KOPT-K1 (cell line): Measurements from ENCODE around the gene FAM131B.

Experiments used
- H3K27ac ChIP-seq: fragments of 200-600 bp; sonication (generic); 2 replicates; pipeline ENCODE4 v1.5.1; 2016; ENCODE audit warnings: antibody characterized with exemption, mild to moderate bottlenecking, low read depth, low read length; ENCODE audit not compliant: poor library complexity, severe bottlenecking
- H3K36me3 ChIP-seq: fragments of 200-600 bp; sonication (generic); 2 replicates; pipeline ENCODE4 v1.5.1; 2017; ENCODE audit warnings: antibody characterized with exemption, mild to moderate bottlenecking, low read length, moderate library complexity; ENCODE audit not compliant: insufficient read depth
- H3K9me3 ChIP-seq: fragments of 200-600 bp; sonication (generic); 2 replicates; pipeline ENCODE4 v1.5.1; 2017; ENCODE audit warnings: antibody characterized with exemption, low read length, mild to moderate bottlenecking; ENCODE audit not compliant: insufficient read depth, poor library complexity, severe bottlenecking

Gene FAM131B

DNA sequence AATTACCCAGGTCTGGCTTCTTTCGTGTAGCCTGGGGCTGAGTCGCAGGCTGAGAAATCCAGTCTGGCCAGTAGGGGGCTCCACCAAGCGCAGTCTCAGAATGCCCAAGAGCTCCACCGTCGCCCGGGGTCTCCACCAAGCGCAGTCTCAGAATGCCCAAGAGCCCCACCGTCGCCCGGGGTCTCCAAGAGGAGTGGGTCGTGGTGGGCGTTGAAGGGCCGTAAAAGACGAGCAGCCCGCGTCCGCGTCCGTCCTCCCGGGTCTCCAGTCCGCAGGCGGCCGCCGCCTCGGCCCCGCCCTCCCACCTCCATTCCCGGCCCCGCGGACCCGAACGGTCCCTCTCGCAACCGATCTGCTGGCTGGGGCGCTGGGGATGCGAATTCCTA is 17.7 kb upstream of the FAM131B start:
- H3K36me3 ChIP-seq = no peaks in the 10 kb centered on the region
- H3K9me3 ChIP-seq = no peaks in the 10 kb centered on the region
- H3K27ac ChIP-seq = peak overlapping the region; percentile 59

DNA sequence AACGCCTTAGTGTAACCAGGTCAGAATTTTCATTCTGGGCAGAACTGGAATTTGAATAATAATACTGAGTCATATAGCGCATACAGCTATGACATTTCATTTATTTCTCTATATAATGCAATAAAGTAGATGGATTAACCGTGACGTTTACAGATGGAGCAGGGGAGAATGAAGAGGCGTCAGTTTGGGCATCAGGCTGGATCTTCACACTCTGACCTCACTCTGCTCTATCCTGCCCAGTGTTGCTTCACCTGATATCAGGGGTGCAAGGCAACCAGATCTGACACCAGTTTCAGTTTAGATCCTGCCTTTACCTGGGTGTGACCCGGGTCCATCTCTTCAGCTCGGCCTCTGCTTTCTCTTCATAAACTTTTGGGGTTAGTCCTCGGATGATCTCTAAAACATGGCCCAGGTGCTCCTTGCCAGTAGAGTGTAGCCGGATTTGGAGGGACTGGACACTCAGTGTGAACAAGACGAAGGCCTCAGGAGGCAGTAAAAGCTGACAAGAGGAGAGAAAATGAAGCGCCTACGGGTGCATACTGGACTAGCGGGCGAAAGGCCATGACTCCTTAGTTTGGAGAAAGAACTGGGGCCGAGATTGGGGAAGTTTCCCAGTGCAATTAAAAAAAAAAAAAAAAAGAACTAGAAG is 17.2 kb upstream of the FAM131B start:
- no peaks in the 10 kb centered on the region for H3K36me3 ChIP-seq
- no peak overlapping the region for H3K27ac ChIP-seq

GRCh38 chr7:143376396-143376795 is 13.9 kb upstream of the FAM131B start:
- H3K27ac ChIP-seq = no peak overlapping the region
- H3K9me3 ChIP-seq = no peaks in the 10 kb centered on the region

More for the DNA sequence above, 17.2 kb upstream of the FAM131B start:
- no peaks in the 10 kb centered on the region for H3K9me3 ChIP-seq

DNA sequence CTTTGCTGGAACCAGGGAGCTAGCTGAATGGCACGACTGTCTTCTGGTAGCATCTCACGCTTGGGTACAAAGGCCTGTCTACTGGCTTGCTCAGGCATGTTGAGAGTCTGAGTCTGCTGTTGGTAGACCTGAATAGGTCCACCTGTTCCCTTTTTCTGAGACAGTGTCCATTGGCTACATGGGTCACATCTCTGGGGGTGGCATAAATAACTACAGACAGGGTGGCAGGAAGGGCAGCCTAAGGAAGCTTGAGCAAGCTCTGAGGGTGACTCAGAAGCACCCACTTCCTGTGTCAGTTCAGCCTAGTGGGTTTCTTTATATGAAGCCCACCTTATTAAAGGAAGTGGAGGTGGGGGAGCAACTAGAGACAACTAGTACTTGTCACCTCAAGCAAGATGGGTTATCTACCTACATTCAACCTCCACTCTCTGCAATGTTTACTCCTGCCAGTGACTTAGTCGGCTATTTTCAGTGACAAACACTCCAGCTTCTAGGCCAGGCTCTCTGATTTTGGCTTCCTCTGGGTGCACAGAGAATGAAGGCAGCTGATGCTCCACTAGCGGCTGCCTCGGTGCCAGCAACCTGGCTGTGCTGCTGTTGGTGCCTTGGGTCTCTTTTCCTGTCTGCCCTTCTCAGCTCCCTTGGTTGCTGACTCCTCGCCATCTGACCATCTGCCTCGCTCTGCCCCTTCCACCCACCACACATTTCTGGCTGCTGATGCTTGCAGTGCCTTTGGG is 13.0 kb upstream of the FAM131B start:
- H3K27ac ChIP-seq = peak overlapping the region; percentile 65
- no peaks in the 10 kb centered on the region for H3K36me3 ChIP-seq
- no peaks in the 10 kb centered on the region for H3K9me3 ChIP-seq

More at GRCh38 chr7:143376396-143376795, 13.9 kb upstream of the FAM131B start:
- H3K36me3 ChIP-seq = no peaks in the 10 kb centered on the region

DNA sequence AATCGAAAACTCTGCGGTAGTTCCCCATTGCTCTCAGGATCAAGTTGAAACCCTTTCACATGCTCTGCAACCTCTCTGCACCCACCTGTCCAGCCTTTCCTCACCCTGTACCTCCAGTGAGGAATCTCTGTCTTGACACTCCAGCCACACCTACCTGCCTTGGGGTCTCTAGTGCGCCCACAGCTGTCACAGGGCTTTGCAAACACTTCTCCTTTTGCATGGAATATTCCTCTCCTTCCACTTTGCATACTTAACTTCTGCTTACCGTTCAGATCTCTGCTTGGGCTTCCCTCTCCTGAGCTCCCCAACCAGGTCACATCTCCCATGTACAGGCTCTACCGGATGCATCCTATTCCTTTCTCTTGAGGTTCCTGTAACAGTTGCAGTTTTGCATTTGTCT is 12.0 kb upstream of the FAM131B start:
- no peaks in the 10 kb centered on the region for H3K36me3 ChIP-seq
- H3K27ac ChIP-seq = peak overlapping the region; percentile 65
- no peaks in the 10 kb centered on the region for H3K9me3 ChIP-seq

DNA sequence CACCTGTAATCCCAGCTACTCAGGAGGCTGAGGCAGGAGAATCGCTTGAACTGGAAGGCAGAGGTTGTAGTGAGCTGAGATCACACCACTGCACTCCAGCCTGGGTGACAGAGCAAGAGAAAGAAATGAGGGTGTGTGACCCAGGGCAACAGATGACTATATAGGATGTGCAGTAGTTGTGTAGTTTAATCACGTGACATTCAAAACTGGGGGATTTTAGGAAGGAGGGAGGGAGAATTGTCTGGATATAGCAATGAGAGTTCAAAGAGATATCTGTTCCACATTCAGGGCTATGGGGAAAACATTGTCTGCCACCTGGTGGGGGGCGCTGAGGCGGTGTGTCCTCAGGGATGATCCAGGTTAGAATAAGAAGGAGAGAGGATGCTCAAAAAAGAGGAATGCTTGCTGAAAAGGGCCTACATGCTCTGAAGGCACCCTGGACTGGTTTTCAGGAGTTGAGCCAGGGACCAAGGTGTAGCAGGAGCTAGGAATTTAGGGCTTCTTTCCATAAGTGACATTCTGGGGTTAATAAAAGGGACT is 10.8 kb upstream of the FAM131B start:
- no peak overlapping the region for H3K27ac ChIP-seq
- no peaks in the 10 kb centered on the region for H3K36me3 ChIP-seq
- no peaks in the 10 kb centered on the region for H3K9me3 ChIP-seq

DNA sequence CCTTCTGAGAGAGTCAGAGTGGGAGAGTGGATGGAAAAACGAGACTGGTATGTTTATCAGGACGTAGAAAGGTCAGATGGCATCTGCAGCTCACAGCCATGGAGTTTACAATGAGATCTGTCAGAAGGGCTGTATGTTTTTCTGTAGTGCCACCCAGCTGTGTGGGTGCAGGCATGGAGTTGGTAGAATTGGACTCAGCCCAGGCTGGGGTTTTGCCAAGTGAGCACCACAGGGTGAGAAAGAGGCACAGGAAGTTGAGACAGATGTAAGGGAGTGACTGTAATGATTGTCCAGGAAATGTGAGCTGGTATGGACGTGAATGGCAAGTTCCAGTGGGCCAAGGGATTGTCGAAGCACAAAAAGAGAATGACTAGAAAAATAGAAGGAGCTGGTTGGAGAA is 9.6 kb upstream of the FAM131B start:
- Histone ChIP-seq H3K9me3 (no peaks in the 10 kb centered on the region), H3K36me3 (no peaks in the 10 kb centered on the region), H3K27ac (no peak overlapping the region)

DNA sequence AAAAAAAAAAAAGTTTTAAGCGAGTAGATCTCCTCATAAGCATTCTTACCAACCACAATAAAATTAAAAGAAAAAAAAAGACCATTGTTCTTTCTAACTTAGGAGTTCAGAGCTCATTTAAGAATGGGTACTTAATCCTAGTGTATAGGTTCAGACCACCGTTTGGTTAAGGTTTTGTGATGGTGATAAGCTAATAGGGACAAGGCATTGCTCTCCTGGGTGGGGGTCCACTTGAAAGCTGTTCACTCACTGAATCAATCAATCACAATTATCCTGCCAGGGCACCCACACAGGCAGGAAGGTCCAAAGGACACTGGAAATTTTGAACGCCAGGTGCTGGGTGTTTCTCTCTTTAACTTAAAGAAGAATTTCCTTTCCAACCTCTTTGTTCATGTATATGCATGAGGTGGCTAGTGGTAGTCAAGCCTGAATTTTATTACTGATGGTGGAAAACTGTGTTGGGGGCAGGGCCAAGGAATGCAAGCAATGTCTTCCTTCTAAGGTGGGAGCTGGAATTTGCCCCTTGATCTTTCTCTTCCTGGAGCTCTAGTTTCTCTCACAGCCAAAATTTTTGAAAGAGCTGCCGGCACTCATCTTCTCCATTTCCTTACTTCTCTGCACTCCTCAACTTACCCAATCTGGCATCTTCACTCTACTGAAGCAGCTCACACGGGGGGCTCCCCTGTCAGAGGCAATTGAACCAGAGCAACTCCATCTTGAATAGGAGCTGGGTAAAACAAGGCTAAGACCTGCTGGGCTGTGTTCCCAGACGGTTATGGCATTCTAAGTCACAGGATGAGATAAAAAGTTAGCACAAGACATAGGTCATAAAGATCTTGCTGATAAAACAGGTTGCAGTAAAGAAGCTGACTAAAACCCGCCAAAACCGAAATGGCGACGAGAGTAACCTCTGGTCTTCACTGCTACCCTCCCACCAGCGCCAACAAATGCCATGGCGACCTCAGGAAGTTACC is 7.5 kb upstream of the FAM131B start:
- Histone ChIP-seq H3K36me3 (no peaks in the 10 kb centered on the region), H3K27ac (no peak overlapping the region), H3K9me3 (no peaks in the 10 kb centered on the region)

DNA sequence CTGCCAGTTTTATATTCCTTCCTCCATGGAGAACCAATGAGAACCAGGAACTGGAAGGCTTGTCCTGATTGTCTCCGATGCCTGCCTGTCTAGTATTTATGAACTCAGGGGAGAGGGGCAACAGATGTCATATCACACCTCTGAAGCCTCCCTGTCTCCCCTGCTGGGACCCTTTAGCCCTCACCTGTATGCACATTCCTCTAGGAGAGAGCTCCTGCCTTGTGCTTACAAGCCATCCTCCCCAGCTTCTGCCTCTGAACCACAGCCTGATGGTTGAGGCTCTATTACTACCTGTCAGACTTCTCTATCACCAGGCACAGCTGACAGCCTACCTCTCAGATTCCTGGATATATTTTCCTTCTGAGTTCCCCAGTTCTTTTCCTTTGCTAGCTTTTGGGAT is 5.9 kb upstream of the FAM131B start:
- Histone ChIP-seq H3K27ac (no peak overlapping the region), H3K36me3 (no peaks in the 10 kb centered on the region)

DNA sequence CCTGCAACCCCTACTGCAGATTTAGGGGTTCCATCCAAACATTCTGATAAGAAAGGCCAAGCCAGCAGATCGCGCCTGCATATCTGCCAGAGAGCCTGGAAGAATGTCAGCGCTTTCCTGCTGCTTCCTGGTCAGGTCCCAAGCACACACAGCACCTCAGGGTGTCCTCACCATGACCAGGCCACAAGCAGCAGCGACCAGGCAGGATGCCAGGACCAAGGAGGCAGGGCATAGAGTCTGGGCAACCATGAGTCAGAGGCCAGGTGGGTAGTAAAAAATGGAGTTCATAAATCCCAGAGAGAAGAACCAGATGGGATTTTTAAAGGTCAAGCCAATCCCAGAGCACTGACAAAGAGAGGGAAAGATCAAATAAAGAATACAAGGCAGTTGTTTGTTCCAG is 5.5 kb upstream of the FAM131B start:
- no peak overlapping the region for H3K27ac ChIP-seq
- H3K9me3 ChIP-seq = no peaks in the 10 kb centered on the region

More for the DNA sequence above, 5.9 kb upstream of the FAM131B start:
- no peaks in the 10 kb centered on the region for H3K9me3 ChIP-seq

DNA sequence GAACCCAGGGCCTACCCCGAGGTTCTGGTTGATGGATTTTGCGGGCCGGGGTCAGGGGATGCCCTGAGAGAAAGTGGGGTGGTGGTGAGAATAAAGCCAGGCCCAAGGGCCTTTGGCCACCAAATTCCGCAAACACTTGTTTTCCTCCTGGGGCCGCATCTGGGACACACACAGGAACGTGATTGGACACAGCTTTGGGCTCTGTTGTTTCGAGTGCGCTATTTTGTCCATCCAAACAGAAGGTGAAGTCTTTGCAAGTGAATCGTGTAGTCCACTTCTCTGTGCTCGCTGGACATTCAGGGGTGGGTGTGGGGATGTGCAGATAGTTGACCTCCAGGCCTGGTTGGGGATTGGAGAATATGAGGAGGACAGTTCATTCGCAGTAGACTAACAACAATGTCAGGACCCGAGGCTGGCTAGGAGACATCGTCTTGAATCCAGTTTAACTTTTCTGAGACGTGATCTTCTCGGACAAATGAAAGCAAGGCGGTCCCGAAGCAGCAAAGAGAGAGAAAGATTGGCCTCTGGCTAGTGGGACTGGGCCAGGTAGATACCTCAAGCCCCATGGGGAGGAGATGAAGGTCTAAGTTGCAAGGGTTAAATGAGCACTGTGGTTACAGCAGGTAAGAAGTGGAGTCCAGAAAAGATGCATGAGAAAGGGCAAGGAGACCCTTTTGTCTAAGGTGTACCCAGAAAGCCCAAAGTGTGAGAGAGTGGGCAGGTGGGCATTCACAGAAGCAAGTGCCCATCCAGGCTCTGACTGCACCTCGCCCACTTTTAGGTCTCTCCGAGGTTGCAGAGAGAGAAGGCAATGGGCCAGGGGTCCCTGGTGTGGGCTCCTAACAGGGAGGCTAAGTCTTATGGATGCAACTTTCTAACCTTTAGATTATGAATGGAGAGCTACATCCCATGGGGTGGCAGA is 764 bp upstream of the FAM131B start:
- H3K36me3 ChIP-seq = no peaks in the 10 kb centered on the region
- H3K27ac ChIP-seq = no peak overlapping the region
- H3K9me3 ChIP-seq = no peaks in the 10 kb centered on the region

More for the DNA sequence above, 5.5 kb upstream of the FAM131B start:
- H3K36me3 ChIP-seq = no peaks in the 10 kb centered on the region

DNA sequence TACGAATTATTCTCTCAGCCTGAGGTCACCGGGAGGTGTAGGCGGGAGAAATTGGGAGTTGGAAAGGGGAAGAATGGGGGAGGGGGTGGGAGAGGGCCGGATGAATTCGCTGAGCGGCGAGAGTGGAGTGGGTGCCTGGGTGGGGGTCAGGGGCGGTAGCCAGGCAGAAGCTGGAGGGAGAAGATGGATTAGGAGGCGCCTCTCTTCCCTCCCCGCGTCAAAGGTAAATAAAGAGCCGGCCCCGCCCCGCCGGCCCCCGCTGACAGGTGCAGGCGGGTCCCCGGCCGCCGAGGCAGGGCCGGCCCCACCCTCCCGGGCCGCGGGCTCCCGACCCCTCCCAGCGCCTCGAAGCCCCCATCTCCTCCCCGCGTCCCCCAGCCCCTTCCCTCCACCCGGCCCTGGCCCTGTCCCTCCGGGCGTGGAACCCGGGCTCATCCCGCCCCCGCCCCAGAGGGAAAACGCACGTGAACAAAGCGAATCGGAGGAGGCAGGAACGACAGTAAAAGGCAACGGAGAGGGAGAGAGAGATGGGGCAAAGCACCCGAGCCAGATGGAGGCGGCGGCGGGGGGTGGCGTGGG is 872 bp downstream of the FAM131B start:
- no peaks in the 10 kb centered on the region for H3K36me3 ChIP-seq
- no peaks in the 10 kb centered on the region for H3K9me3 ChIP-seq
- H3K27ac ChIP-seq = no peak overlapping the region

DNA sequence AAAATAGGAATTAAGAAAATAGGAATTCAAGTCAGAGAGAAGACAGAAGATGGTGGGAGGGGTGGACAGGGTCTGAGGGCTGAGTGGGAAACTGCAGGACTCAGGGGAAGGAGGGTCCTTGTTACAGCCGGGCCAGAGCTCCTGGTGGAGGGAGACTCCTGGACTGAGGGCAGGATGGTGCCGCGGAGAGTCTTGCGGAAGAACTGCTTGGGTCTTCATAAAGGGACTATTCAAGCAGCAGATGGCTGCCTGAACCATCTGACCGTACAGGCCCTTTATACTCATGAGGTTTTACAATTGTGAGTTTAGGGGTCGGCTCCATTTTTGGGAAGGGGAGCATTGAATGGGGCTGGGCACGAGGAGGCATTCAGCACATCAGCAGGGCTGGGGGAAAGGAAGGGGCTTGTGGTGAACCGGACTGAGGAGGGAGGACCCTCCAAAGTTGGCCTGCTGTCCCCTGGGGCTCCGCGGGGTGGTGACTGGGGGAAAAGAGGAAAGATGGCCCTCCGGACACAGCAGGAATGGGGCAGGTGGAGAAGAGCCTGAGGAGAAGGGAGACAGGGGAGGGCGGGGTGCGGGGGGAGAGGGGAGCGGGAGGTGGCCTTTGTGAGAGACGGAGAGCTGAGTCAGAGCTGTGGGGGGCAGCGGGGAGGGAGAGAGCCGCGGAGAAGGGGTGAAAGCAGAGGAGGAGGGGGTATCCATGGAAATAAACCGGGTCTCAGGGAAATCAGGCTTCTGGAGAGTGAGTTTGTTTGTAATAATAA is 1.5 kb downstream of the FAM131B start:
- Histone ChIP-seq H3K27ac (no peak overlapping the region), H3K9me3 (no peaks in the 10 kb centered on the region)

More for the DNA sequence above, 1.5 kb downstream of the FAM131B start:
- H3K36me3 ChIP-seq = no peaks in the 10 kb centered on the region
